Right ventricle myocardium inferior (tissue), 1 donor: ENCODE results near the gene PPP2R3C. TPM values are rescaled to one million over a fixed set of nuclear protein-coding genes. Genes with fewer than 3 reads are reported as not detected.
"Not testable (repeated sequence)": the region's sequence is repeated elsewhere in the genome, so short reads cannot be mapped to it uniquely, and the experiment has no call there.

Experiments
- ATAC-seq: fragments of 200-7000 bp; cut with Tn5 transposase; one replicate; pipeline ENCODE4 v1.9.1; 2020; ENCODE audit warnings: mild to moderate bottlenecking, moderate library complexity
- DNase-seq: peaks from one replicate; pipeline ENCODE4 v3.0.0; 2021; ENCODE audit errors: missing footprints
- intact Hi-C: fragments of 100-400 bp; cut with DNase I; formaldehyde crosslinking; loops from one replicate; pipeline ENCODE4 v1.11.0; 2022
- total RNA-seq: library from RNA; stranded (reverse); fragmentation: NEBNext Ultra II Directional; extraction: Animal tissue kit (Norgen Biotek cat#: 25700); gene quantifications from one replicate; pipeline ENCODE4 v1.2.1, GENCODE V29; 2021
- donor health status: DM: no; HTN: yes; CAD: no; lungs with severe emphysema.

Gene PPP2R3C
- total RNA-seq, 1 donor from 2014 or later: 26.8 TPM

DNA sequence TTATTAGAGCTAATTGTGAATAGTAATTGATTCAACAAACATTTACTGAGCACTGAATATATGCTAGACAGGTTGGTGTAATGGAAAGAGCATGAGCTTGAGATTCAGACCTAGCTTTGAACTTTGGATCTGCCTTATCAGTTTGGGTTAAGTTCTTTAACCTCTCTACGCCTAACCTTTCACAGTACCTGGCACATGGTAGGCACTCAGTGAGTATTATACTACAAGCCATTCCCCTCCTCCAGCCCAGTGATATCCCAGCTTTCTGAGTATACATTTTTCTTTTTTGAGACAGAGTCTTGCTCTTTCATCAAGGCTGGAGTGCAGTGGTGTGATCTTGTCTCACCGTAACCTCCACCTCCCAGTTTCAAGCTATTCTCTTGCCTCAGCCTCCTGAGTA is 43.7 kb downstream of the PPP2R3C start:
- ATAC-seq: no peak
- intact Hi-C loops: no loop called here
- DNase-seq: no peak

DNA sequence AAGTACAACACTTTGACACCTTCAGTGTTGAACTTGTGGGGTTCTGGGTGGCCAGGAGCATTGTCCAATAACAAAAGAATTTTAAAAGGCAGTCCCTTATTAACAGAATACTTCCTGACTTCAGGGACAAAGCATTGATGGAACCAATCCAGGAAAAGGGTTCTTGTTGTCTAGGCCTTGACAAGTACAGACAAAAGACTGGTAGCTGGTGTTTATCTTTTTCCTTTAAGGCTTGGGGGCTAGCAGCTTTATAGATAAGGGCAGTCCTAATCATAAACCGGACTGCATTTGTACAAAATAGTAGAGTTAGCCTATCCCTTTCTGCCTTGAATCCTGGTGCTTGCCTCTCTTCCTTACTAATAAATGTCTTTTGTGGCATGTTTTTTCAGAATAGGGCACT is 48.3 kb downstream of the PPP2R3C start:
- no peak for DNase-seq
- intact Hi-C loops: no loop called here
- ATAC-seq: no peak

GRCh38 chr14:35072226-35072625 is 49.6 kb downstream of the PPP2R3C start:
- ATAC-seq (no peak), DNase-seq (no peak)
- intact Hi-C loops: no loop called here

DNA sequence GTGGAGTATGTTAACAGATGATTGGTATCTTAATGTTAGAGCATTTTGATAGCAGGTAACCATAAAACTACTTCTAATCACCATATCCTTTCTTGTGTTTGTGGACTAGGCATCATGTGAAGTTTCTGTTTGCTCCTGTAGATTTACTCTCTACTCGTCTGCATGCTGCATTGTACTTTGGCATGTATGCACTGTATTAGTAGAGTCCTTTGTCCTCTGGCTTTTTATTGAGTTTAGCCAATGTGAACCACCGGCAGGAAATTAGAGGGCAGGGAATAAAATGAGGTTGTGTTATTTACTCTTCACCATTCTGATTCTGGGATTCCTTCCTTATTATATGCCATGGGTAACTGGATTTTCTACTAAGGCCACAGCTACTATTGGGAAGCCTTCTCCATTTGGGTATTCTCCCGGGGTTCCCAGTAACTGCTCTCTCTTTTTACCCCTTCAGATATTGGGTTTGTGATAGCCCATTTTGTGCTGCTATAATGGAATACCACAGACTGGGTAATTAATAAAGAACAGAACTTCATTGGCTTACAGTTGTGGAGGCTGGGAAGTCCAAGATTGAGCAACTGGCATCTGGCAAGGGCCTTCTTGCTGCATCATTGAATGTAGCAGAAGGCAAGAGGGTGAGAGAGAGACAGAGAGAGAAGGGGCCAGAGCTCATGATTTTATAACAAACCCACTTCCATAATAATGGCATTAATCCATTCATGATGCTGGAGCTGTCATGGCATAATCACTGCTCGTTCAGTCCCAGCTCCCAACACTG is 53.4 kb downstream of the PPP2R3C start:
- intact Hi-C loops: no loop called here
- DNase-seq: no peak
- no peak for ATAC-seq

GRCh38 chr14:35065731-35066130 is 56.1 kb downstream of the PPP2R3C start:
- ATAC-seq, DNase-seq, intact Hi-C loops: not testable (repeated sequence)

DNA sequence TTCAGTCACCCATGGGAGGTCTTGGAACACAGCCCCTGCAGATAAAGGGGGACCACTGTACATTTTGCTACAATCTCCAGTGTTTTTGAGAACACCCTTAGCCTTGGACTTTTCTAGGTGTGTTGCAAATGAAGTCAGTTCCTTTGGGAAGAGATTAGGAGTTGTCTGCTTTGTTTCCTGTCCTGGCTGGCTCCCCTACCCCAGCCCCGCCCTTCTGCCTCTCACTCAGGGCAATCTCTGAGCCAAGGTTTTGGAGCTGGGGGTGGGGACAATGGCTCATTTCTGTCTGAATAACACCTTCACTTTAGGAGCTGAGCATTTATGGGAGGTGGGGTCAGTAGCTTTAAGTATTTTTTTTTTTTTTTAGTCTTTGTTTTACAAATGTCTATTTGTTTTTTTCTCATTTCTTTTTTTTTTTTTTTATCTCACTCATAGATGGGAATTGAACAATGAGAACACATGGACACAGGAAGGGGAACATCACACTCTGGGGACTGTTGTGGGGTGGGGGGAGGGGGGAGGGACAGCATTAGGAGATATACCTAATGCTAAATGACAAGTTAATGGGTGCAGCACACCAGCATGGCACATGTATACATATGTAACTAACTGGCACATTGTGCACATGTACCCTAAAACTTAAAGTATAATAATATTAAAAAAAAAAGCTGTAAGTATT is 60.5 kb downstream of the PPP2R3C start:
- ATAC-seq: peak; percentile 68
- intact Hi-C loops, DNase-seq: not testable (repeated sequence)

GRCh38 chr14:35052637-35053036 is 69.2 kb downstream of the PPP2R3C start:
- intact Hi-C loops: no loop called here
- DNase-seq: no peak
- no peak for ATAC-seq

DNA sequence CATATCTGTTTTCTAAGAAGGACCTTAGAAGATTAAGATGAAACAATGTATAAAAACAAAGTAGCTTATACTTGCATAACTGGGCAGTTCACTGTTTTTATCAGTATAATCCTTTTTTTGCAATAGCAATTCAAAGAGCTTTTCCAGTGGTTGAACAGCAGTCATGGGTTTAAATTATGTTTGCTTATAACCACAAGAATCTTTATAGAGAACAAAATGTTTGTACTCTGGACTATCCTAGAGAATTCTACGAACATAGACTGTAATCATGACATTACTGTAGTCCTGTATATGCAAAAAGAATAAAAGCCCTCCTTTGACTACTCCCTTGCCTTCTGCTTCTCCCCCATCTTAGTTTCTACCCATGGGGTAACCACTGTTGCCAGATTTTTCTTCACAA is 70.0 kb downstream of the PPP2R3C start:
- ATAC-seq (no peak), DNase-seq (no peak)
- intact Hi-C loops: no loop called here

GRCh38 chr14:35050652-35051051 is 71.1 kb downstream of the PPP2R3C start:
- intact Hi-C loops: no loop called here
- no peak for ATAC-seq
- DNase-seq: no peak

DNA sequence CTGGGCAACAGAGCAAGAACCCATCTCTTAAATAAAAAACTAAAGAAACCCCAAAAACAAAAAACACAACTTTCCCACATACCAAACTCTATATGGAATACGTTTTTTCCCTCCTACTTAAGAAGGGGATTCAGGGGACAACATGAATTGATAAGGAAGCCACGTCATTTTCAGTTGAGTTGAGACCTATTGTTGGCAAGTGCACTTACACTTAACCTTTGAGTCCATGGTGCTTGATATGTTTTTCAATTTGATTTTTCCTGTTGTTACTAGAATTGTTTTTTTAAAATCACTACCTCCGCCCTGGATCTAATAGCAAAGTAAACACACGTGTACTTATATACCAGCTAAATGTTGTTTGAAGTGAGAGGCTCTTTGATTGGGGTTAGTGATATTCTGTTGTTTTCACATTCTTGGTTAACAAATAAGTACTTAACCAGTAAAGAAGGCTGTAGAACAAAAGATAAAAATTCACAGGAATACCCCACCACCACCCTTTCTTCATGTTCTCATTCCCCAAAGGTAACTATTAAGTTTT is 73.7 kb downstream of the PPP2R3C start:
- DNase-seq: no peak
- intact Hi-C loops: loop anchor here (2.0 kb wide), 1 partner anchor 73 kb away; the partner anchor contains the start of gene PPP2R3C
- ATAC-seq: no peak

- no peak for DNase-seq
- peak; percentile 11 for ATAC-seq
- intact Hi-C loops: loop anchor here (1.0 to 2.0 kb wide), 2 partner anchors 65 to 74 kb away; partner anchors contain the start of genes PPP2R3C and SRP54
Observed at GRCh38 chr14:35046751-35047536, 74.8 kb downstream of the PPP2R3C start.

GRCh38 chr14:35046048-35046750 is 75.6 kb downstream of the PPP2R3C start, which contains the start of gene FAM177A1:
Gene FAM177A1, plus strand, starts transcription at chr14:35046272. Its CDS starts 192 bp downstream, at chr14:35046464.
- ATAC-seq (peak; percentile 100), DNase-seq (peak; percentile 100)
- intact Hi-C loops: loop anchor here (1.0 to 2.0 kb wide), 2 partner anchors 64 to 75 kb away; partner anchors contain the start of genes PPP2R3C and SRP54

- intact Hi-C loops: loop anchor here (1.0 to 2.0 kb wide), 2 partner anchors 63 to 75 kb away; partner anchors contain the start of genes PPP2R3C and SRP54
- ATAC-seq (no peak), DNase-seq (no peak)
Observed at GRCh38 chr14:35045798-35046047, 76.1 kb downstream of the PPP2R3C start.

GRCh38 chr14:35044939-35045797 is 76.6 kb downstream of the PPP2R3C start:
- ATAC-seq (no peak), DNase-seq (no peak)
- intact Hi-C loops: no loop called here

DNA sequence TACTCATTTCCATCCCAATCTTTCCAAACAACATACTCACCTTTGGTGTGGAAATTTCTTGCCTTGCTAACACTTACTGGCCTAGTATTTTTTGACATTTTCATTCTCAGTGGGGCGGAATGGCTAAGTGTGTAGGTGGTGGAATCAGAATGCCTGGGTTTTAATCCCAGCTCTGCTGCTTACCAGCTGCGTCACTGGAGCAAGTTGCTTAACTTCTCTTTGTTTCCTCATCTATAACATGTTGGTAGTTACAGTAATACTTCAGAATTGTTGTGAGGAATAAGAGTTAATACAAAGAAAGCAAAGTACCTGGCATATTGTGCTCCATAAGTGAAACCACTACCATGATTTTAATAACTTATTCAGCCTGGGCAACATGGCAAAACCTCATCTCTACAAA is 78.7 kb downstream of the PPP2R3C start:
- intact Hi-C loops: no loop called here
- ATAC-seq: no peak
- DNase-seq: no peak

DNA sequence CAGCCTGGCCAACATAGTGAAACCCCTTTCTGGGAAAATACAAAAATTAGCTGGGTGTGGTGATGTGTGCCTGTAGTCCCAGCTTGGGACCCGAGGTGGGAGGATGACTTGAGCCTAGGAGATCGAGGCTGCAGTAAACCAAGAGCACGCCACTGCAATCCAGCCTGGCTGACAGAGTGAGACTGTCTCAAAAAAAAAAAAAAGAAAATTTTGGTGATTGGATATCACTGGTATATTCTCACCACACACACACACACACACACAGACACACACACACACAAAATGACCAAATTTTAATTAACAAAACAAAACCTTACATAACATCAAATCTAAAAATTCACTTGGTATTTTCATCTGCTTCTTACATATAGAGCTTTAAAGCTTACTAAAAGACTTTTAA is 79.2 kb downstream of the PPP2R3C start:
- DNase-seq (no peak), ATAC-seq (no peak)
- intact Hi-C loops: no loop called here

DNA sequence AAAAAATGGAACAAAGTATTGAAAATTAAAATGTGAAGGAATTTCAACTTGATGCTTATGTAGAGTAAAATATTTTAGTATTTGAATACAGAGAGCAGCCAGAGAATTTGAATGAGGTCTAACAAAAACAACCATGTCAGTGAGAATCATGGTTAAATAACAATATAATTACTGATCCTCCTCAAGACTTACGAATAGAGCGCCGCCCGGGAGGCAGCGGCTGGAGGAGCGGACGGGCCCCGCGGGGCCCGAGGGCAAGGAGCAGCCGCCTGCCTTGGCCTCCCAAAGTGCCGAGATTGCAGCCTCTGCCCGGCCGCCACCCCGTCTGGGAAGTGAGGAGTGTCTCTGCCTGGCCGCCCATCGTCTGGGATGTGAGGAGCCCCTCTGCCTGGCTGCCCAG is 83.5 kb downstream of the PPP2R3C start:
- intact Hi-C loops, DNase-seq, ATAC-seq: not testable (repeated sequence)
